Measurements from ENCODE around the gene RFLNA.

DNA sequence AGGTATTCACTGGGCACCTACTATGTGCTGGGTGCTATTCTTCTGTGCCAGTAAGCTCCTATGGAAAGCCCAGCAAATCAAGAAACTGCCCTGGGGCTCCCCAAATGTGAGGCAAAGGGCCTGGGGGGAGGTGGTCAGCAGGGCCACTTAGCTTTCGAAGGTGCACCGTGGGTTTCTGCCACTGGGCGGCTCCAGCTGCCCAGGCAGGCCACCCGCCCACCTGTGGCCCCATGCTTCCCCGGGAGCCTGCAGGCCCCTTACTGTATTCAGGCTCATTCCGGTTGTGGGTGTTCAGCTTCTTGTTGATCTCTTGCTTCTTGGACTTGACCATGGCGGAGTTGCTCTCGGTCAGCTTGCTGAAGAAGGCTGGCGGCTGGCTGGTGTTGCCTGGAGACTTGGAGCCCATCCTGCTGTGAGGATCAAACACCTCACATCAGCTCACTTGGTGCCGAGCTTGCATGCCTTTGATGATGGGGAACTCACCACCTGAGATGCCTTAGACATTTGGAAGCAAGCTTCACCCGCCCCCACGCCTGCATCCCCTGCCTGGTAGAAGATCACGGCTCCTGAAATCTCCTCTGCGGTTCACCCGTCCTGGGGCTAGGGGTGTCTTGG, 37.3 kb downstream of the RFLNA start:
- TF ChIP-seq, protein P1, sequence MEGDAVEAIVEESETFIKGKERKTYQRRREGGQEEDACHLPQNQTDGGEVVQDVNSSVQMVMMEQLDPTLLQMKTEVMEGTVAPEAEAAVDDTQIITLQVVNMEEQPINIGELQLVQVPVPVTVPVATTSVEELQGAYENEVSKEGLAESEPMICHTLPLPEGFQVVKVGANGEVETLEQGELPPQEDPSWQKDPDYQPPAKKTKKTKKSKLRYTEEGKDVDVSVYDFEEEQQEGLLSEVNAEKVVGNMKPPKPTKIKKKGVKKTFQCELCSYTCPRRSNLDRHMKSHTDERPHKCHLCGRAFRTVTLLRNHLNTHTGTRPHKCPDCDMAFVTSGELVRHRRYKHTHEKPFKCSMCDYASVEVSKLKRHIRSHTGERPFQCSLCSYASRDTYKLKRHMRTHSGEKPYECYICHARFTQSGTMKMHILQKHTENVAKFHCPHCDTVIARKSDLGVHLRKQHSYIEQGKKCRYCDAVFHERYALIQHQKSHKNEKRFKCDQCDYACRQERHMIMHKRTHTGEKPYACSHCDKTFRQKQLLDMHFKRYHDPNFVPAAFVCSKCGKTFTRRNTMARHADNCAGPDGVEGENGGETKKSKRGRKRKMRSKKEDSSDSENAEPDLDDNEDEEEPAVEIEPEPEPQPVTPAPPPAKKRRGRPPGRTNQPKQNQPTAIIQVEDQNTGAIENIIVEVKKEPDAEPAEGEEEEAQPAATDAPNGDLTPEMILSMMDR (IDR thresholded peaks at IDR 0.05; ENCODE audit: poor library complexity), result peak; percentile 28
- TF ChIP-seq EZH2phosphoT487 (IDR thresholded peaks at IDR 0.05; ENCODE audit: low read depth, severe bottlenecking, unreplicated experiment), result no peak
- no peak for TF ChIP-seq EZH2 (IDR thresholded peaks at IDR 0.05; ENCODE audit: borderline replicate concordance)
